ENCODE results near the gene TRABD2B. TPM values are rescaled to one million over a fixed set of nuclear protein-coding genes. Genes with fewer than 3 reads are reported as not detected.

Gene TRABD2B
- total and polyA plus RNA-seq, 2 donors from 2014 or later: 19.8 to 62.0 TPM

GRCh38 chr1:47901001-47901575 is 96.1 kb downstream of the TRABD2B start:
- no peak overlapping the region for H3K27ac ChIP-seq (ENCODE audit: low read depth in 2 of 2, low read length in 2 of 2)
- intact Hi-C loops (cut with DNase I): no loop called here
- H3K4me3 ChIP-seq (ENCODE audit: low read length in 3 of 3): no peak overlapping the region
- DNase-seq: no peak
- H3K9me3 ChIP-seq (ENCODE audit: control insufficient read depth in 2 of 3, insufficient read depth in 1 of 3, low read length in 3 of 3): no peaks in the 10 kb centered on the region
- no peak for FAIRE-seq
- peaks cover 0 to 14% (median 10%) of the 10 kb centered on the region in 3 donors for H3K4me1 ChIP-seq (ENCODE audit: control insufficient read depth in 2 of 3, insufficient read depth in 2 of 3, low read depth in 1 of 3, low read length in 3 of 3)
- no peak for TF ChIP-seq CTCF (IDR thresholded peaks at IDR 0.05; ENCODE audit: borderline replicate concordance, extremely low read depth, insufficient read depth)
- no peak overlapping the region for H3K9ac ChIP-seq (ENCODE audit: low read length in 3 of 3)
- no peaks in the 10 kb centered on the region for H3K27me3 ChIP-seq (ENCODE audit: control insufficient read depth, insufficient read depth, low read length)
- H3K36me3 ChIP-seq (ENCODE audit: control insufficient read depth in 2 of 3, insufficient read depth in 3 of 3, low read length in 3 of 3): no peaks in the 10 kb centered on the region

- no peak for TF ChIP-seq CTCF (IDR thresholded peaks at IDR 0.05; ENCODE audit: borderline replicate concordance, extremely low read depth, insufficient read depth)
- FAIRE-seq (no peak), DNase-seq (peak in 1 of 5 donors; percentile 34)
- no peak overlapping the region for H3K9ac ChIP-seq (ENCODE audit: low read length in 3 of 3)
- intact Hi-C loops (cut with DNase I): no loop called here
- H3K36me3 ChIP-seq (ENCODE audit: control insufficient read depth in 2 of 3, insufficient read depth in 3 of 3, low read length in 3 of 3): peaks cover 0 to 2% (median 0%) of the 10 kb centered on the region in 3 donors
- peaks cover 0 to 18% (median 10%) of the 10 kb centered on the region in 3 donors for H3K4me1 ChIP-seq (ENCODE audit: control insufficient read depth in 2 of 3, insufficient read depth in 2 of 3, low read depth in 1 of 3, low read length in 3 of 3)
- H3K27ac ChIP-seq (ENCODE audit: low read depth in 2 of 2, low read length in 2 of 2): no peak overlapping the region
- H3K9me3 ChIP-seq (ENCODE audit: control insufficient read depth in 2 of 3, insufficient read depth in 1 of 3, low read length in 3 of 3): no peaks in the 10 kb centered on the region
- H3K4me3 ChIP-seq (ENCODE audit: low read length in 3 of 3): no peak overlapping the region
- no peaks in the 10 kb centered on the region for H3K27me3 ChIP-seq (ENCODE audit: control insufficient read depth, insufficient read depth, low read length)
Observed at GRCh38 chr1:47898133-47898845, 98.9 kb downstream of the TRABD2B start.

- H3K4me3 ChIP-seq (ENCODE audit: low read length in 3 of 3): no peak overlapping the region
- DNase-seq (peak in 1 of 5 donors; percentile 63), FAIRE-seq (no peak)
- intact Hi-C loops (cut with DNase I): no loop called here
- no peaks in the 10 kb centered on the region for H3K9me3 ChIP-seq (ENCODE audit: control insufficient read depth in 2 of 3, insufficient read depth in 1 of 3, low read length in 3 of 3)
- no peak overlapping the region for H3K9ac ChIP-seq (ENCODE audit: low read length in 3 of 3)
- H3K4me1 ChIP-seq (ENCODE audit: control insufficient read depth in 2 of 3, insufficient read depth in 2 of 3, low read depth in 1 of 3, low read length in 3 of 3): peaks cover 0 to 18% (median 10%) of the 10 kb centered on the region in 3 donors
- H3K27ac ChIP-seq (ENCODE audit: low read depth in 2 of 2, low read length in 2 of 2): no peak overlapping the region
- TF ChIP-seq CTCF (IDR thresholded peaks at IDR 0.05; ENCODE audit: borderline replicate concordance, extremely low read depth, insufficient read depth): no peak
- H3K27me3 ChIP-seq (ENCODE audit: control insufficient read depth, insufficient read depth, low read length): no peaks in the 10 kb centered on the region
- peaks cover 0 to 2% (median 0%) of the 10 kb centered on the region in 3 donors for H3K36me3 ChIP-seq (ENCODE audit: control insufficient read depth in 2 of 3, insufficient read depth in 3 of 3, low read length in 3 of 3)
Observed at GRCh38 chr1:47895279-47896125, 101.7 kb downstream of the TRABD2B start.

All from kidney (tissue), 14 donors.